CD4-positive, CD25-positive, alpha-beta regulatory T cell (primary cell): ENCODE measurements around the gene KIF1C. TPM values are rescaled to one million over a fixed set of nuclear protein-coding genes. Genes with fewer than 3 reads are reported as not detected.

Experiments
- ATAC-seq, 2 donors: fragments of 150-1000 bp; cut with Tn5 transposase; one replicate each; pipeline ENCODE4 v1.10.0; 2021; ENCODE audit warnings: low read depth in 2 of 2, moderate number of reproducible peaks in 2 of 2, moderate library complexity in 1 of 2
- DNase-seq, 3 donors: peaks; one replicate each; pipeline versions ENCODE4 v3.0.0 to v3.0.0-alpha.2; 2012 to 2022; ENCODE audit warnings: mixed read lengths in 1 of 3
- H3K27ac ChIP-seq: one replicate; pipeline ENCODE4 v1.7.0; 2013; ENCODE audit warnings: mild to moderate bottlenecking, low read length; ENCODE audit not compliant: insufficient read depth, poor library complexity, severe bottlenecking
- H3K27me3 ChIP-seq: one replicate; pipeline ENCODE4 v1.7.0; 2013; ENCODE audit warnings: low read length; ENCODE audit not compliant: control insufficient read depth, insufficient read depth
- H3K36me3 ChIP-seq: one replicate; pipeline ENCODE4 v1.7.0; 2013; ENCODE audit warnings: mild to moderate bottlenecking, low read length, moderate library complexity; ENCODE audit not compliant: control insufficient read depth, insufficient read depth
- H3K4me1 ChIP-seq: 2 replicates; pipeline ENCODE4 v1.7.0; 2013; ENCODE audit warnings: mild to moderate bottlenecking, low read length; ENCODE audit not compliant: insufficient read depth, control insufficient read depth, poor library complexity, severe bottlenecking
- H3K4me3 ChIP-seq: one replicate; pipeline ENCODE4 v1.7.0; 2013; ENCODE audit warnings: low read depth, mild to moderate bottlenecking, low read length, moderate library complexity
- H3K9me3 ChIP-seq, 2 experiments: 1 replicate in 1 of 2; 2 replicates in 1 of 2; pipeline ENCODE4 v1.7.0; 2013; ENCODE audit warnings: low read length in 2 of 2, mild to moderate bottlenecking in 1 of 2, moderate library complexity in 1 of 2; ENCODE audit not compliant: control insufficient read depth in 2 of 2
- H3K27ac Mint-ChIP-seq, 3 donors: one replicate each; pipeline ENCODE4 v1.8.0; 2020 to 2022; ENCODE audit warnings: mild to moderate bottlenecking in 3 of 3, mixed read lengths in 3 of 3, moderate library complexity in 2 of 3
- H3K27me3 Mint-ChIP-seq: one replicate; pipeline ENCODE4 v1.8.0; 2022; ENCODE audit warnings: mild to moderate bottlenecking, mixed read lengths
- H3K36me3 Mint-ChIP-seq: one replicate; pipeline ENCODE4 v1.8.0; 2020; ENCODE audit warnings: mixed read lengths
- H3K4me1 Mint-ChIP-seq, 4 donors: one replicate each; pipeline ENCODE4 v1.8.0; 2020 to 2022; ENCODE audit warnings: mixed read lengths in 4 of 4, mild to moderate bottlenecking in 1 of 4
- H3K4me3 Mint-ChIP-seq, 4 donors: one replicate each; pipeline ENCODE4 v1.8.0; 2020 to 2022; ENCODE audit warnings: mild to moderate bottlenecking in 4 of 4, mixed read lengths in 4 of 4, moderate library complexity in 3 of 4
- H3K9me3 Mint-ChIP-seq, 7 donors: one replicate each; pipeline ENCODE4 v1.8.0; 2020 to 2022; ENCODE audit warnings: mixed read lengths in 7 of 7, mild to moderate bottlenecking in 3 of 7, moderate library complexity in 2 of 7
- polyA plus RNA-seq, 4 donors: library from polyadenylated mRNA; unstranded; fragments of 300-500 nt; fragmentation: Illumina TruSeq; gene quantifications; one replicate each; pipeline ENCODE4 v1.2.3, GENCODE V29; 2021
- total RNA-seq: library from RNA; stranded (reverse); gene quantifications from one replicate; pipeline ENCODE4 v1.2.3, GENCODE V29; 2022

KIF1C gene
- total and polyA plus RNA-seq, 5 donors from 2014 or later, result 2.6 to 22.9 (median 4.2) TPM

GRCh38 chr17:4998027-4998731 is 429 bp downstream of the KIF1C start:
- H3K27ac Mint-ChIP-seq, result peak overlapping the region in 2 of 3 donors; percentile 69 to 87
- H3K4me3 Mint-ChIP-seq, result peak overlapping the region; percentile 56 to 86 (median 76)
- H3K9me3 ChIP-seq, result no peaks in the 10 kb centered on the region
- H3K36me3 Mint-ChIP-seq, result peaks cover 10% of the 10 kb centered on the region
- peak overlapping the region; percentile 43 for H3K4me3 ChIP-seq
- DNase-seq (peak in 1 of 3 donors; percentile 33), ATAC-seq (peak in 1 of 2 donors; percentile 1)
- peaks cover 0 to 36% (median 10%) of the 10 kb centered on the region in 4 donors for H3K4me1 Mint-ChIP-seq
- peaks cover 5% of the 10 kb centered on the region for H3K27me3 Mint-ChIP-seq
- no peaks in the 10 kb centered on the region for H3K27me3 ChIP-seq
- H3K4me1 ChIP-seq, result peaks cover 25% of the 10 kb centered on the region
- H3K9me3 Mint-ChIP-seq, result no peaks in the 10 kb centered on the region
- H3K27ac ChIP-seq, result peak overlapping the region; percentile 63
- peaks cover 9% of the 10 kb centered on the region for H3K36me3 ChIP-seq

- peaks cover 25% of the 10 kb centered on the region for H3K4me1 ChIP-seq
- no peaks in the 10 kb centered on the region for H3K27me3 ChIP-seq
- peak overlapping the region; percentile 51 for H3K4me3 ChIP-seq
- H3K27ac ChIP-seq, result peak overlapping the region; percentile 63
- H3K9me3 ChIP-seq, result no peaks in the 10 kb centered on the region
- Mint-ChIP-seq H3K36me3 (peaks cover 17% of the 10 kb centered on the region), H3K27me3 (peaks cover 5% of the 10 kb centered on the region), H3K9me3 (no peaks in the 10 kb centered on the region), H3K4me1 (peaks cover 0 to 36% (median 9%) of the 10 kb centered on the region in 4 donors), H3K27ac (peak overlapping the region; percentile 48 to 87 (median 67)), H3K4me3 (peak overlapping the region; percentile 56 to 86 (median 76))
- H3K36me3 ChIP-seq, result peaks cover 9% of the 10 kb centered on the region
- ATAC-seq (no peak), DNase-seq (no peak)
These were observed 1.1 kb downstream of the KIF1C start for GRCh38 chr17:4998732-4999429.

GRCh38 chr17:4999430-5000093 is 1.8 kb downstream of the KIF1C start:
- Mint-ChIP-seq H3K27me3 (peaks cover 5% of the 10 kb centered on the region), H3K4me1 (peaks cover 0 to 36% (median 8%) of the 10 kb centered on the region in 4 donors), H3K9me3 (no peaks in the 10 kb centered on the region), H3K4me3 (peak overlapping the region; percentile 56 to 86 (median 76)), H3K36me3 (peaks cover 24% of the 10 kb centered on the region), H3K27ac (peak overlapping the region; percentile 48 to 89 (median 87))
- Histone ChIP-seq H3K4me1 (peaks cover 25% of the 10 kb centered on the region), H3K9me3 (no peaks in the 10 kb centered on the region), H3K4me3 (peak overlapping the region; percentile 51), H3K36me3 (peaks cover 16% of the 10 kb centered on the region), H3K27me3 (no peaks in the 10 kb centered on the region), H3K27ac (no peak overlapping the region)
- no peak for DNase-seq
- ATAC-seq, result no peak

GRCh38 chr17:5000237-5000639 is 2.5 kb downstream of the KIF1C start:
- ATAC-seq (no peak), DNase-seq (no peak)
- Histone ChIP-seq H3K4me3 (no peak overlapping the region), H3K4me1 (peaks cover 25% of the 10 kb centered on the region), H3K36me3 (peaks cover 23% of the 10 kb centered on the region), H3K27ac (no peak overlapping the region), H3K27me3 (no peaks in the 10 kb centered on the region), H3K9me3 (no peaks in the 10 kb centered on the region)
- peaks cover 30% of the 10 kb centered on the region for H3K36me3 Mint-ChIP-seq
- peaks cover 0 to 32% (median 6%) of the 10 kb centered on the region in 4 donors for H3K4me1 Mint-ChIP-seq
- peaks cover 3% of the 10 kb centered on the region for H3K27me3 Mint-ChIP-seq
- H3K27ac Mint-ChIP-seq, result peak overlapping the region in 1 of 3 donors; percentile 48
- peak overlapping the region in 2 of 4 donors; percentile 74 to 81 for H3K4me3 Mint-ChIP-seq
- H3K9me3 Mint-ChIP-seq, result no peaks in the 10 kb centered on the region

- H3K27ac ChIP-seq, result no peak overlapping the region
- peaks cover 0 to 26% (median 4%) of the 10 kb centered on the region in 4 donors for H3K4me1 Mint-ChIP-seq
- H3K27me3 Mint-ChIP-seq, result no peaks in the 10 kb centered on the region
- H3K27ac Mint-ChIP-seq, result no peak overlapping the region
- no peaks in the 10 kb centered on the region for H3K9me3 ChIP-seq
- peaks cover 41% of the 10 kb centered on the region for H3K36me3 Mint-ChIP-seq
- no peak for DNase-seq
- peak overlapping the region in 1 of 4 donors; percentile 56 for H3K4me3 Mint-ChIP-seq
- H3K36me3 ChIP-seq, result peaks cover 30% of the 10 kb centered on the region
- peaks cover 18% of the 10 kb centered on the region for H3K4me1 ChIP-seq
- H3K27me3 ChIP-seq, result no peaks in the 10 kb centered on the region
- ATAC-seq, result no peak
- H3K4me3 ChIP-seq, result no peak overlapping the region
- H3K9me3 Mint-ChIP-seq, result no peaks in the 10 kb centered on the region
These were observed 4.5 kb downstream of the KIF1C start for GRCh38 chr17:5002121-5002788.

GRCh38 chr17:5003214-5003867 is 5.6 kb downstream of the KIF1C start:
- H3K27ac Mint-ChIP-seq, result no peak overlapping the region
- peaks cover 50% of the 10 kb centered on the region for H3K36me3 Mint-ChIP-seq

GRCh38 chr17:5011928-5012327 is 14.2 kb downstream of the KIF1C start:
- H3K27me3 Mint-ChIP-seq, result no peaks in the 10 kb centered on the region
- Histone ChIP-seq H3K36me3 (peaks cover 34% of the 10 kb centered on the region), H3K27me3 (no peaks in the 10 kb centered on the region), H3K9me3 (no peaks in the 10 kb centered on the region), H3K27ac (no peak overlapping the region), H3K4me1 (no peaks in the 10 kb centered on the region), H3K4me3 (no peak overlapping the region)
- H3K27ac Mint-ChIP-seq, result no peak overlapping the region
- H3K4me1 Mint-ChIP-seq, result peaks cover 0 to 5% (median under 1%) of the 10 kb centered on the region in 4 donors
- ATAC-seq (no peak), DNase-seq (peak in 1 of 3 donors; percentile 26)
- H3K4me3 Mint-ChIP-seq, result no peak overlapping the region
- no peaks in the 10 kb centered on the region for H3K9me3 Mint-ChIP-seq
- peaks cover 30% of the 10 kb centered on the region for H3K36me3 Mint-ChIP-seq

More at GRCh38 chr17:5003214-5003867, 5.6 kb downstream of the KIF1C start:
- no peaks in the 10 kb centered on the region for H3K27me3 Mint-ChIP-seq
- peaks cover 0 to 25% (median 4%) of the 10 kb centered on the region in 4 donors for H3K4me1 Mint-ChIP-seq
- DNase-seq (no peak), ATAC-seq (no peak)
- Histone ChIP-seq H3K27me3 (no peaks in the 10 kb centered on the region), H3K4me1 (peaks cover 14% of the 10 kb centered on the region), H3K36me3 (peaks cover 41% of the 10 kb centered on the region), H3K4me3 (no peak overlapping the region), H3K27ac (no peak overlapping the region), H3K9me3 (no peaks in the 10 kb centered on the region)
- H3K9me3 Mint-ChIP-seq, result no peaks in the 10 kb centered on the region
- no peak overlapping the region for H3K4me3 Mint-ChIP-seq
